CD14-positive monocyte (primary cell): Measurements from ENCODE around the gene UGT1A8. TPM values are rescaled to one million over a fixed set of nuclear protein-coding genes. Genes with fewer than 3 reads are reported as not detected.

Source experiments
- DNase-seq, 3 donors: peaks; one replicate each; pipeline ENCODE4 v3.0.0-alpha.2; 2011 to 2022
- H2AFZ ChIP-seq: 2 replicates; pipeline ENCODE4 v1.6.0; 2012; ENCODE audit warnings: mild to moderate bottlenecking, low read depth, low read length, inconsistent platforms; ENCODE audit not compliant: insufficient read depth, poor library complexity, severe bottlenecking
- H3K27ac ChIP-seq, 2 donors: 1 replicate in 1 of 2; 2 replicates in 1 of 2; pipeline ENCODE4 v1.5.1; 2012 to 2013; ENCODE audit warnings: low read length in 2 of 2, control low read depth in 1 of 2, inconsistent platforms in 1 of 2, low read depth in 1 of 2, mild to moderate bottlenecking in 1 of 2
- H3K27me3 ChIP-seq, 2 donors: one replicate each; pipeline versions ENCODE4 v1.6.0 to v1.6.1; 2011 to 2013; ENCODE audit warnings: low read length in 2 of 2; ENCODE audit not compliant: control insufficient read depth in 2 of 2, insufficient read depth in 2 of 2
- H3K36me3 ChIP-seq, 2 donors: replicated peaks in 1 of 2; 1 replicate in 1 of 2; 2 replicates in 1 of 2; pipeline versions ENCODE4 v1.5.1 to v1.6.1; 2012 to 2013; ENCODE audit warnings: low read length in 2 of 2, control low read depth in 1 of 2, inconsistent platforms in 1 of 2, mild to moderate bottlenecking in 1 of 2; ENCODE audit not compliant: insufficient read depth in 2 of 2, control insufficient read depth in 1 of 2
- H3K4me1 ChIP-seq, 2 donors: 1 replicate in 1 of 2; 2 replicates in 1 of 2; pipeline versions ENCODE4 v1.5.1 to v1.6.1; 2012 to 2013; ENCODE audit warnings: low read length in 2 of 2, control low read depth in 1 of 2, inconsistent platforms in 1 of 2, mild to moderate bottlenecking in 1 of 2, moderate library complexity in 1 of 2; ENCODE audit not compliant: insufficient read depth in 2 of 2, control insufficient read depth in 1 of 2
- H3K4me2 ChIP-seq: replicated peaks from 2 replicates; pipeline ENCODE3; 2012; ENCODE audit warnings: low read length, moderate library complexity, mild to moderate bottlenecking; ENCODE audit not compliant: poor library complexity, severe bottlenecking; ENCODE audit errors: extremely low read depth
- H3K4me3 ChIP-seq, 3 experiments: fragments of 200-600 bp in 1 of 3; sonication (generic) in 1 of 3; replicated peaks in 1 of 3; 1 replicate in 2 of 3; 2 replicates in 1 of 3; pipeline ENCODE4 v1.5.1; 2011 to 2013; ENCODE audit warnings: low read length in 3 of 3, mild to moderate bottlenecking in 3 of 3, control low read depth in 2 of 3, low read depth in 2 of 3, inconsistent platforms in 1 of 3, moderate library complexity in 1 of 3
- H3K79me2 ChIP-seq: 2 replicates; pipeline ENCODE4 v1.6.0; 2012; ENCODE audit warnings: mild to moderate bottlenecking, control low read depth, inconsistent platforms, low read length, moderate library complexity; ENCODE audit not compliant: insufficient read depth
- H3K9ac ChIP-seq: 2 replicates; pipeline ENCODE4 v1.6.0; 2017; ENCODE audit warnings: low read length, mild to moderate bottlenecking; ENCODE audit not compliant: insufficient read depth, poor library complexity, severe bottlenecking
- H3K9me3 ChIP-seq, 2 donors: replicated peaks in 1 of 2; 1 replicate in 1 of 2; 2 replicates in 1 of 2; pipeline versions ENCODE4 v1.5.1 to v1.6.1; 2012 to 2013; ENCODE audit warnings: low read length in 2 of 2, control low read depth in 1 of 2; ENCODE audit not compliant: control insufficient read depth in 1 of 2, insufficient read depth in 1 of 2
- H4K20me1 ChIP-seq: 2 replicates; pipeline ENCODE4 v1.6.0; 2012; ENCODE audit warnings: mild to moderate bottlenecking, low read length, control low read depth, moderate library complexity; ENCODE audit not compliant: insufficient read depth
- H3K27ac Mint-ChIP-seq, 7 donors: one replicate each; pipeline ENCODE4 v1.8.0; 2020; ENCODE audit warnings: mild to moderate bottlenecking in 7 of 7, mixed read lengths in 7 of 7, moderate library complexity in 6 of 7, inconsistent platforms in 2 of 7
- H3K27me3 Mint-ChIP-seq, 3 donors: one replicate each; pipeline ENCODE4 v1.8.0; 2021 to 2022; ENCODE audit warnings: low read depth in 3 of 3, mild to moderate bottlenecking in 3 of 3, mixed read lengths in 3 of 3, moderate library complexity in 3 of 3, inconsistent platforms in 1 of 3
- H3K36me3 Mint-ChIP-seq, 2 donors: one replicate each; pipeline ENCODE4 v1.8.0; 2020; ENCODE audit warnings: mixed read lengths in 2 of 2, inconsistent platforms in 1 of 2, mild to moderate bottlenecking in 1 of 2
- H3K4me1 Mint-ChIP-seq: one replicate; pipeline ENCODE4 v1.8.0; 2020; ENCODE audit warnings: mild to moderate bottlenecking, mixed read lengths
- H3K4me3 Mint-ChIP-seq, 2 donors: one replicate each; pipeline ENCODE4 v1.8.0; 2020; ENCODE audit warnings: mild to moderate bottlenecking in 2 of 2, mixed read lengths in 2 of 2, moderate library complexity in 1 of 2
- H3K9me3 Mint-ChIP-seq, 7 donors: one replicate each; pipeline ENCODE4 v1.8.0; 2020 to 2022; ENCODE audit warnings: mixed read lengths in 7 of 7, mild to moderate bottlenecking in 6 of 7, moderate library complexity in 6 of 7, inconsistent platforms in 2 of 7
- WGBS: methylation state at CpG from one replicate; pipeline ENCODE4 v1.1.5; 2013; ENCODE audit warnings: missing lambda C conversion rate; ENCODE audit not compliant: insufficient coverage; 5-methylcytosine and 5-hydroxymethylcytosine counted together
- intact Hi-C, 2 donors: fragments of 100-400 bp; cut with micrococcal nuclease; formaldehyde crosslinking; loops; one replicate each; pipeline versions ENCODE4 v1.15.0 to v1.15.1; 2023
- polyA plus RNA-seq, 3 donors: library from polyadenylated mRNA; depleted of rRNA in 1 of 3; unstranded in 2 of 3; stranded (reverse) in 1 of 3; fragments of 300-500 nt in 2 of 3; fragments of >200 nt in 1 of 3; fragmentation: Illumina TruSeq in 2 of 3; gene quantifications; 1 replicate in 2 of 3; 2 replicates in 1 of 3; pipeline ENCODE4 v1.2.3, GENCODE V29; 2012 to 2021
- TF ChIP-seq, protein P1 (sequence below): fragments of 200-600 bp; IDR thresholded peaks from one replicate; pipeline ENCODE4 v1.8.0; 2022; ENCODE audit warnings: antibody characterized with exemption, mild to moderate bottlenecking

UGT1A8 gene
- polyA plus RNA-seq, 3 donors = not detected

DNA sequence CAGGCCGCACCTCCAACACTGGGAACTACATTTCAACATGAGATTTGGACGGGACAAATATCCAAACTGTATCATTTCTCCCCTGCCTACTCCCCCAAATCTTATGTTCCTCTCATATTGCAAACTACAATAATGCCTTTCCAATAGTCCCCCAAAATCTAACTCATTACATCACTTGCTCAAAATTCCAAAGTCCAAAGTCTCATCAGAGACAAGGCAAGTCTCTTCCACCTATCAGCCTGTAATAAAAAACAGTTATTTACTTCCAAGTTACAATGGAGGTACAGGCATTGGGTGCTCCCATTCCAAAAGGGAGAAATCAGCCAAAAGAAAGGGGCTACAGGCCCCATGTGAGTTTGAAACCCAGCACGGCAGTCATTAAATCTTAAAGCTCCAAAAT, 12.6 kb upstream of the UGT1A8 start:
- intact Hi-C loops = no loop called here
- H3K9ac ChIP-seq = no peak overlapping the region
- H3K27me3 Mint-ChIP-seq = peaks cover under 1 to 7% (median 2%) of the 10 kb centered on the region in 3 donors
- H3K9me3 Mint-ChIP-seq = peaks cover 5 to 17% (median 14%) of the 10 kb centered on the region in 7 donors
- H2AFZ ChIP-seq = no peak overlapping the region
- H3K4me1 ChIP-seq = no peaks in the 10 kb centered on the region
- no peak overlapping the region for H3K27ac ChIP-seq
- no peaks in the 10 kb centered on the region for H3K4me1 Mint-ChIP-seq
- no peak overlapping the region for H3K27ac Mint-ChIP-seq
- no peak for DNase-seq
- 100% methylated on average over 2 of the region's 3 CpGs for WGBS
- H3K27me3 ChIP-seq = no peaks in the 10 kb centered on the region
- H4K20me1 ChIP-seq = no peaks in the 10 kb centered on the region
- no peaks in the 10 kb centered on the region for H3K36me3 ChIP-seq
- TF ChIP-seq, protein P1, sequence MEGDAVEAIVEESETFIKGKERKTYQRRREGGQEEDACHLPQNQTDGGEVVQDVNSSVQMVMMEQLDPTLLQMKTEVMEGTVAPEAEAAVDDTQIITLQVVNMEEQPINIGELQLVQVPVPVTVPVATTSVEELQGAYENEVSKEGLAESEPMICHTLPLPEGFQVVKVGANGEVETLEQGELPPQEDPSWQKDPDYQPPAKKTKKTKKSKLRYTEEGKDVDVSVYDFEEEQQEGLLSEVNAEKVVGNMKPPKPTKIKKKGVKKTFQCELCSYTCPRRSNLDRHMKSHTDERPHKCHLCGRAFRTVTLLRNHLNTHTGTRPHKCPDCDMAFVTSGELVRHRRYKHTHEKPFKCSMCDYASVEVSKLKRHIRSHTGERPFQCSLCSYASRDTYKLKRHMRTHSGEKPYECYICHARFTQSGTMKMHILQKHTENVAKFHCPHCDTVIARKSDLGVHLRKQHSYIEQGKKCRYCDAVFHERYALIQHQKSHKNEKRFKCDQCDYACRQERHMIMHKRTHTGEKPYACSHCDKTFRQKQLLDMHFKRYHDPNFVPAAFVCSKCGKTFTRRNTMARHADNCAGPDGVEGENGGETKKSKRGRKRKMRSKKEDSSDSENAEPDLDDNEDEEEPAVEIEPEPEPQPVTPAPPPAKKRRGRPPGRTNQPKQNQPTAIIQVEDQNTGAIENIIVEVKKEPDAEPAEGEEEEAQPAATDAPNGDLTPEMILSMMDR = no peak
- no peak overlapping the region for H3K4me2 ChIP-seq
- no peak overlapping the region for H3K4me3 Mint-ChIP-seq
- H3K9me3 ChIP-seq = peaks cover 0 to 8% of the 10 kb centered on the region in 2 donors
- H3K36me3 Mint-ChIP-seq = no peaks in the 10 kb centered on the region
- H3K4me3 ChIP-seq = no peak overlapping the region
- no peaks in the 10 kb centered on the region for H3K79me2 ChIP-seq

DNA sequence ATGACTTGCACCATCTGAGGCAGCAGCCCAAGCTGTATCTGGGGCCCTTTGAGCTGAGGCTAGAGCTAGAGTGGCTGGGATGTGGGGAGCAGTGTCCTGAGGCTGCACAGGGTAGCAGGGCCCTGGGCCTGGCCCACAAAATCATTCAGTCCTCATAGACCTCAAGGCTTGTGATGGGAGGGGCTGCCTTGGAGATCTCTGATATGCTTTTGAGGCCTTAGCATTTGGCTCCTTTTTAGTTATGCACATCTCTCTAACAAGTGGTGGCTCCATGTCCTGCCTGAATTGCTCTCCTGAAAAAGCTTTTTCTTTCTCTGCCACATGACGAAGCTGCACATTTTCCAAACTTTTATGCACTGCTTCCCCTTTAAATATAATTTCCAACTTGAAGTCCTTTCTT, 11.8 kb upstream of the UGT1A8 start:
- Mint-ChIP-seq H3K9me3 (peaks cover 6 to 21% (median 14%) of the 10 kb centered on the region in 7 donors), H3K27ac (no peak overlapping the region), H3K4me3 (no peak overlapping the region), H3K4me1 (no peaks in the 10 kb centered on the region), H3K36me3 (no peaks in the 10 kb centered on the region), H3K27me3 (peaks cover 0 to 2% (median 0%) of the 10 kb centered on the region in 3 donors)
- no peaks in the 10 kb centered on the region for H4K20me1 ChIP-seq
- no peak overlapping the region for H3K4me2 ChIP-seq
- H3K9me3 ChIP-seq = peaks cover 0 to 8% of the 10 kb centered on the region in 2 donors
- no peak overlapping the region for H3K4me3 ChIP-seq
- no CpG with 5 or more reads among the region's 1 CpG for WGBS
- H3K79me2 ChIP-seq = no peaks in the 10 kb centered on the region
- H3K36me3 ChIP-seq = no peaks in the 10 kb centered on the region
- H3K4me1 ChIP-seq = no peaks in the 10 kb centered on the region
- no peak overlapping the region for H2AFZ ChIP-seq
- TF ChIP-seq, protein P1 = no peak
- H3K27ac ChIP-seq = no peak overlapping the region
- H3K27me3 ChIP-seq = no peaks in the 10 kb centered on the region
- no peak for DNase-seq
- intact Hi-C loops = no loop called here
- H3K9ac ChIP-seq = no peak overlapping the region
